Measurements from ENCODE around the gene WBP1L.
"Not testable (repeated sequence)": the region's sequence is repeated elsewhere in the genome, so short reads cannot be mapped to it uniquely, and the experiment has no call there.

Gene WBP1L

GRCh38 chr10:102814453-102814871, 70.7 kb downstream of the WBP1L start:
- no peak for DNase-seq

- no peak for DNase-seq
Observed at GRCh38 chr10:102814873-102815661, 71.3 kb downstream of the WBP1L start.

GRCh38 chr10:102815790-102816549, 72.2 kb downstream of the WBP1L start:
- DNase-seq = no peak

- DNase-seq = no peak
Observed at GRCh38 chr10:102817175-102817574, 73.4 kb downstream of the WBP1L start.

GRCh38 chr10:102819054-102819453, 75.3 kb downstream of the WBP1L start:
- no peak for DNase-seq

- DNase-seq = not testable (repeated sequence)
Observed at GRCh38 chr10:102820008-102820407, 76.3 kb downstream of the WBP1L start.

GRCh38 chr10:102822222-102822621, 78.5 kb downstream of the WBP1L start:
- no peak for DNase-seq

GRCh38 chr10:102824664-102825063, 80.9 kb downstream of the WBP1L start:
- DNase-seq = no peak

- DNase-seq = no peak
Observed at GRCh38 chr10:102826148-102826796, 82.5 kb downstream of the WBP1L start.

- no peak for DNase-seq
Observed at GRCh38 chr10:102827597-102827975, 83.8 kb downstream of the WBP1L start.

- DNase-seq = no peak
Observed at GRCh38 chr10:102831322-102832071, 87.7 kb downstream of the WBP1L start.

- no peak for DNase-seq
Observed at GRCh38 chr10:102832248-102832647, 88.5 kb downstream of the WBP1L start.

- no peak for DNase-seq
Observed at GRCh38 chr10:102832987-102833386, 89.2 kb downstream of the WBP1L start.

- DNase-seq = no peak
Observed at GRCh38 chr10:102834143-102834542, 90.4 kb downstream of the WBP1L start.

- peak; percentile 33 for DNase-seq
Observed at GRCh38 chr10:102835007-102835482, 91.3 kb downstream of the WBP1L start.

- DNase-seq = no peak
Observed at GRCh38 chr10:102837230-102837721, 93.5 kb downstream of the WBP1L start, which contains the start of gene CYP17A1. TSS of gene CYP17A1 (minus strand) at chr10:102837413. CDS start at chr10:102837361, 52 bp downstream.

GRCh38 chr10:102838276-102838927, 94.7 kb downstream of the WBP1L start:
- DNase-seq = not testable (repeated sequence)

GRCh38 chr10:102841827-102842345, 98.1 kb downstream of the WBP1L start:
- no peak for DNase-seq

GRCh38 chr10:102843139-102843538, 99.4 kb downstream of the WBP1L start:
- not testable (repeated sequence) for DNase-seq

GRCh38 chr10:102844190-102844776, 100.5 kb downstream of the WBP1L start:
- DNase-seq = not testable (repeated sequence)

- DNase-seq = no peak
Observed at GRCh38 chr10:102845352-102845902, 101.7 kb downstream of the WBP1L start.
